Bronchial epithelial cell (primary cell): Measurements from ENCODE around the gene TPSAB1. TPM values are rescaled to one million over a fixed set of nuclear protein-coding genes. Genes with fewer than 3 reads are reported as not detected.

ENCODE experiments used
- DNase-seq: peaks from one replicate; pipeline ENCODE4 v3.0.0-alpha.2; 2010; ENCODE audit warnings: low read depth
- FAIRE-seq: peaks from 2 replicates; lab custom pipeline; 2011; peaks lifted over from hg19 to GRCh38; lab: Jason Lieb, UNC
- H3K27me3 ChIP-seq: 2 replicates; pipeline ENCODE4 v1.5.1; 2011; ENCODE audit warnings: low read length; ENCODE audit not compliant: control insufficient read depth, insufficient read depth
- H3K36me3 ChIP-seq: 2 replicates; pipeline ENCODE4 v1.5.1; 2011; ENCODE audit warnings: low read length; ENCODE audit not compliant: control insufficient read depth, insufficient read depth
- H3K4me3 ChIP-seq: 2 replicates; pipeline ENCODE4 v1.5.1; 2011; ENCODE audit warnings: mild to moderate bottlenecking, low read depth, low read length, control low read depth
- CTCF ChIP-seq: IDR thresholded peaks from 2 replicates; pipeline ENCODE4 v1.5.1; 2011; ENCODE audit warnings: mild to moderate bottlenecking, moderate library complexity, low read length, control low read depth, inconsistent platforms; ENCODE audit not compliant: insufficient read depth, severe bottlenecking
- total RNA-seq: library from RNA; depleted of rRNA; stranded (reverse); fragments of >200 nt; gene quantifications from 2 replicates; pipeline ENCODE4 v1.2.1, GENCODE V29; 2014

Gene TPSAB1
- total RNA-seq, 1 donor from 2014 or later, result not detected

- Histone ChIP-seq H3K27me3 (peaks cover 2% of the 10 kb centered on the region), H3K4me3 (no peak overlapping the region), H3K36me3 (no peaks in the 10 kb centered on the region)
- DNase-seq (no peak), FAIRE-seq (no peak)
- no peak for TF ChIP-seq CTCF
These were observed 43.6 kb downstream of the TPSAB1 start for GRCh38 chr16:1283996-1284616.

GRCh38 chr16:1285669-1286512 is 45.4 kb downstream of the TPSAB1 start:
- Histone ChIP-seq H3K27me3 (peaks cover 14% of the 10 kb centered on the region), H3K36me3 (no peaks in the 10 kb centered on the region), H3K4me3 (no peak overlapping the region)
- TF ChIP-seq CTCF, result no peak
- DNase-seq (no peak), FAIRE-seq (no peak)

DNA sequence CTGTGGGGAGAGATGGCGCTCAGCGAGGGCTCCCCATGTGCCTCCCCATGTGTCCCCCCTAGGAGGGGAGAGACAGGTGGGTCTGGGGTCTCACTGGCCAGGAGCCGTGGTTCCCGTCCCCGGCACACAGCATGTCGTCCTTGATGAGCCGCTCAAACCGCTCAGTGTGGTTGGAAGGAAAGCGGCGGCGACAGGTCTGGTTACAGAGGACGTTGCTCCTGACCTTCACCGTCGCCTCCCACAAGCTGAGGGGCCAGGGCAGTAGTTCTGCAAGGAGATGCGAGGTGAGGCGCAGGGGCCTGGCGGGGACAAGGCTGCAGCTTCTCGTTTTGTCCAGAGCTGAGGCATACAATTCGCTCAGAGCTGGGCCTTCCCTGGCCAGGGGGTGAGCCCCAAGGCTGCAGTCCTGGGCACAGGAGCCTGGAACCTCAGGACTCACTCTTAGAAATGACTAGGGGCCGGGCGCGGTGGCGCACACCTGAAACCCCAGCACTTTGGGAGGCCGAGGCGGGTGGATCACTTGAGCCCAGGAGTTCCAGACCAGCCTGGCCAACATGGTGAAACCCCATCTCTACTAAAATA is 46.1 kb downstream of the TPSAB1 start:
- H3K27me3 ChIP-seq, result peaks cover 15% of the 10 kb centered on the region
- FAIRE-seq (no peak), DNase-seq (no peak)
- TF ChIP-seq CTCF, result no peak
- H3K36me3 ChIP-seq, result no peaks in the 10 kb centered on the region
- no peak overlapping the region for H3K4me3 ChIP-seq

- FAIRE-seq (no peak), DNase-seq (no peak)
- H3K36me3 ChIP-seq, result no peaks in the 10 kb centered on the region
- H3K4me3 ChIP-seq, result no peak overlapping the region
- TF ChIP-seq CTCF, result no peak
- peaks cover 15% of the 10 kb centered on the region for H3K27me3 ChIP-seq
These were observed 47.6 kb downstream of the TPSAB1 start for GRCh38 chr16:1287982-1288670.

GRCh38 chr16:1288813-1289476 is 48.4 kb downstream of the TPSAB1 start:
- DNase-seq (no peak), FAIRE-seq (no peak)
- TF ChIP-seq CTCF, result no peak
- H3K4me3 ChIP-seq, result no peak overlapping the region
- peaks cover 15% of the 10 kb centered on the region for H3K27me3 ChIP-seq
- H3K36me3 ChIP-seq, result no peaks in the 10 kb centered on the region
